NB4 (cell line): ENCODE measurements around the gene ABCC11.

Experiments used
- MYC ChIP-seq: IDR thresholded peaks from 2 replicates; pipeline ENCODE4 v1.6.1; 2011; ENCODE audit warnings: low read depth, low read length
- POLR2A ChIP-seq: IDR thresholded peaks from 2 replicates; pipeline ENCODE4 v1.6.1; 2011; ENCODE audit warnings: mild to moderate bottlenecking; ENCODE audit not compliant: insufficient read length; ENCODE audit errors: extremely low read depth
- TF ChIP-seq, protein P1 (sequence below): IDR thresholded peaks from one replicate; pipeline ENCODE4 v1.5.1; 2012; ENCODE audit warnings: low read depth, low read length

DNA sequence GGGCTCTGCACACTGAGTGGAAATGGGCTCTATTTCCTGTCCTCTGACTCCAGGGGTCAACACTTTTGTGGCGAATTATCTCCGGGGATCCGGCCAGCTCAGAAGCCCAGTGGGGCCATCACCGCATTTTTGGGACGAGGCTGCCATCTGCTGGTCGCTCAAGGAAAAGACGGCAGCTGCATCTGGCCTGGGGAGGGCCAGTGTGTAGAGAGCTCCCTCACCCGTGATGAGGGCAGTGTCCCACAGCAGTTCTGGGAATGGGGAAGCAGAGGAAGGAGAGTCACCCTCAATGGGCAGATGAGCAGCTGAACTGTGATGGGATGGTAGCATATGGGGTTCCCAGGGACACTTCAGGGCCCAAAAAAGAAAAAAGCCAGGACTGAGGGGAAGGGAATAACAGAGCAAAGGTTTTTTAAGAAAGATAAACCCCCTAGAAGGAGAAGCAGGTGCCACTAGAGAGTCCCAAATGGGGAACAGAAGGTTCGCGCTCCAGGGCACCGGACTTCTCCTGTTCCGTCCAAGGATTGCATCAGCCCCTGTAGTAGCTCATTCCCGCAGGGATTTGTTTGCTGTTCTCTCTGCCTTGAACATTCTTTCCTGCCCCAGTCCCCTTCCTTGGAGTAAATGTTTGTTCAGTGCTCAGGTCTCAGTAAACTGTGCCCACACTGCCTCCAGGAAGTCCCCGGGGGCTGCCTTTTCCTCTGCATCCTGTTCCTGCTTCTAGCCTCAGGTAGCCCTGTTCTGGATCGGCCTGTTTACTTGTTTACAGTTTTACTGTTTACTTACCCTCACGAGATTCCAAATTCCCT is 82.2 kb downstream of the ABCC11 start:
- TF ChIP-seq, protein P1, sequence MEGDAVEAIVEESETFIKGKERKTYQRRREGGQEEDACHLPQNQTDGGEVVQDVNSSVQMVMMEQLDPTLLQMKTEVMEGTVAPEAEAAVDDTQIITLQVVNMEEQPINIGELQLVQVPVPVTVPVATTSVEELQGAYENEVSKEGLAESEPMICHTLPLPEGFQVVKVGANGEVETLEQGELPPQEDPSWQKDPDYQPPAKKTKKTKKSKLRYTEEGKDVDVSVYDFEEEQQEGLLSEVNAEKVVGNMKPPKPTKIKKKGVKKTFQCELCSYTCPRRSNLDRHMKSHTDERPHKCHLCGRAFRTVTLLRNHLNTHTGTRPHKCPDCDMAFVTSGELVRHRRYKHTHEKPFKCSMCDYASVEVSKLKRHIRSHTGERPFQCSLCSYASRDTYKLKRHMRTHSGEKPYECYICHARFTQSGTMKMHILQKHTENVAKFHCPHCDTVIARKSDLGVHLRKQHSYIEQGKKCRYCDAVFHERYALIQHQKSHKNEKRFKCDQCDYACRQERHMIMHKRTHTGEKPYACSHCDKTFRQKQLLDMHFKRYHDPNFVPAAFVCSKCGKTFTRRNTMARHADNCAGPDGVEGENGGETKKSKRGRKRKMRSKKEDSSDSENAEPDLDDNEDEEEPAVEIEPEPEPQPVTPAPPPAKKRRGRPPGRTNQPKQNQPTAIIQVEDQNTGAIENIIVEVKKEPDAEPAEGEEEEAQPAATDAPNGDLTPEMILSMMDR, result peak; percentile 79
- no peak for TF ChIP-seq POLR2A
- no peak for TF ChIP-seq MYC
